Omental fat pad (tissue), 4 donors: ENCODE measurements around the gene SYCP2. TPM values are rescaled to one million over a fixed set of nuclear protein-coding genes. Genes with fewer than 3 reads are reported as not detected.

Source experiments
- ATAC-seq: fragments of 150-250 bp; one replicate; pipeline ENCODE4 v1.9.1; 2016; ENCODE audit warnings: mild to moderate bottlenecking, moderate library complexity; ENCODE audit not compliant: low FRiP score
- DNase-seq: peaks from one replicate; pipeline ENCODE4 v3.0.0-alpha.2; 2019; ENCODE audit warnings: low spot score
- CTCF ChIP-seq, 3 donors: fragments of 450-650 bp; IDR thresholded peaks; one replicate each; pipeline ENCODE4 v1.5.1; 2016 to 2017; ENCODE audit warnings: antibody characterized with exemption in 3 of 3, mild to moderate bottlenecking in 3 of 3, moderate library complexity in 2 of 3
- total RNA-seq, 4 donors: library from RNA; depleted of rRNA; stranded (reverse); fragments of >200 nt; gene quantifications; one replicate each; pipeline ENCODE4 v1.1.0, GENCODE V29; 2016

Gene SYCP2
- total RNA-seq, 4 donors from 2014 or later, result 1.8 to 8.8 (median 2.9) TPM

DNA sequence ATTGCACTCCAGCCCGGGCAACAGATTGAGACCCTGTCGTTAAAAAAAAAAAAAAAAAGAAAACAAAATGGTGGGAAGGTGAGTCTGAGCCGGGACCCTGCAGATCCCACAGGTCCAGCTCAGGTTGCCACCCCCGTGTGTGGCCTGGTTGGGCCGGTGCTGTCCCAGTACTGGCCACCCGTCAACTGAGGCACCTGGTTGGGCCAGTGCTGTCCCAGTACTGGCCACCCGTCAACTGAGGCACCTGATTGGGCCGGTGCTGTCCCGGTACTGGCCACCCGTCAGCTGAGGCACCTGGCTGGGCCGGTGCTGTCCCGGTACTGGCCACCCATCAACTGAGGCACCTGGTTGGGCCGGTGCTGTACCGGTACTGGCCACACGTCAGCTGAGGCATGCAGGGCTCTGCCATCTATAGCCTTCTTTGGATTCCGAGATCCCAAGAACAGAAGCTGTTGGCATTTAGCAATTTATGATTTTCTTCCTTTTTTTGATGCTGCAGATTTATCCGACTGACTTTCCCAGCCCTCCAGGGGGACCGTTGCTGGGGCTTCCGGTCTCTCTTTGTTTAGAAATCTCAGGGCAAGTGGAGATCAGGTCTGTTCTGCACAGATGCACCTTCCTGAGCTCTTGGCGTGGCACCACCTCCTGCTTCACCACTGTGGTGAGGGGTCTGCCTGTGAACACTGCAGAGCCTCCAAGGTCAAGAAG is 113.8 kb downstream of the SYCP2 start:
- ATAC-seq, result no peak
- no peak for TF ChIP-seq CTCF (IDR thresholded peaks at IDR 0.05)
- no peak for DNase-seq

DNA sequence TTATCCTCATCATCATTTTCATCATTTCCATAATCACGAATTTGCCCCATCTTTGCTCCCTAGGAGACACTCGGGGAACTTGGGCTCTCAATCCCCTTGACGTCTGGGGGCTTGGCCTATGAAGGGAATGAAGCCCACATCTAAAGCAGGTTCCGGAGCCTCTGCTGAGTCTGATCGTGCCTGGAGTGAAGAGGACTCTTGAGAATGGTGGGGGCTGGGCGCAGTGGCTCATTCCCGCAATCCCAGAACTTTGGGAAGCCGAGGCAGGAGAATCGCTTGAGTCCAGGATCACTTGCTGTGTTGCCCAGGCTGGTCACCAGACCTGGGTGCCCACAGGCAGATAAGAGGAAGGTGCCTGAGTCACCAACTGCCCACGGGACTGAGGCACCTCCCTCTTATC is 114.5 kb downstream of the SYCP2 start:
- no peak for TF ChIP-seq CTCF (IDR thresholded peaks at IDR 0.05)
- ATAC-seq (no peak), DNase-seq (no peak)

- ATAC-seq, result no peak
- DNase-seq, result no peak
- no peak for TF ChIP-seq CTCF (IDR thresholded peaks at IDR 0.05)
Observed at GRCh38 chr20:59817846-59818615, 115.4 kb downstream of the SYCP2 start.

DNA sequence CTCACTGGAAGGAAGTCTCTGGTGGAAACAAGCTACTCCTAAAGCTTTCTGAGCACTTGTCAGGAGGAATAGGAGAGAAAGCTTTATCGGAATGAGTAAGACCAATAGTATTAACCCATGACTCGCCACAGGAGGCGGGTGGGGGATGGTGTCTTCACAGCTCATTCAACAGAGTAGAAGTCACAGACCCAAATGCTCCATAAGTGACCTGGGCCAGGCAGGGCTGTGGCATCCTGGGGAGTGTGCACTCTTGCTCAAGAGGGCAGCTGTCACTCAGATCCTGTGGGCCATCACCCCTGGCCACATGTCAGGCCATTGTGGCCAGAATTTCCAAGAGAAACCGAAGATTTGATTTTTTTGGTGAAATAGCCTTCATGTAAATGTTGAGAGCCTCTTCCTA is 116.0 kb downstream of the SYCP2 start:
- TF ChIP-seq CTCF (IDR thresholded peaks at IDR 0.05), result no peak
- ATAC-seq (no peak), DNase-seq (no peak)

DNA sequence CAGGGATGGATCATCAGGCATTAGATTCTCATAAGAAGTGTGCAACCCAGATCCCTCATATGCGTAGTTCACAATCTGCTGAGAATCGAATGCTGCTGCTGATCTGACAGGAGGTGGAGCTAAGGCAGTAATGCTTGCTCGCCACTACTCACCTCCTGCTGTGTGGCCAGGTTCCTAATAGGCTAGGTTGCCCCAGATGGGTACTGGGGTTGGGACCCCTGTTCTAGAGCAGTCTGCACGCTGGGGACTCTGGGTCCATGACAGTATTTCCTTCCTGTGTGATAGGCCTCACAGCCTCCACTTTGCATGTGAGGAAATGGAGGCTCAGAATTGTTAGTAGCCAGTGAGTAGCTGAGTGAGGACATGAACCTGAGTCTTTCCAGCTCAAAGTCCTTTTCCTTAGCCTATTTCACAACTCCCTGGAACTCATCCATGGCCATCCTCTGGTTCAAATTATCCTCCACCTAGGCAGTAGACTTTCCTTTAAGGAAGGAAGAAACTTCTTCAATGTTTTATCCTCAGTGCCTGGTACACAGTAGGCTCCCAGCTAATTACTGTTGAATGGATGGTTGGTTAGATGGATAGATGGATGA is 117.2 kb downstream of the SYCP2 start:
- ATAC-seq, result no peak
- TF ChIP-seq CTCF (IDR thresholded peaks at IDR 0.05), result no peak
- DNase-seq, result no peak

- no peak for ATAC-seq
- no peak for TF ChIP-seq CTCF (IDR thresholded peaks at IDR 0.05)
Observed at GRCh38 chr20:59814840-59815340, 118.5 kb downstream of the SYCP2 start.

More at GRCh38 chr20:59814840-59815340, 118.5 kb downstream of the SYCP2 start:
- no peak for DNase-seq
